ENCODE measurements around the gene LAPTM5. TPM values are rescaled to one million over a fixed set of nuclear protein-coding genes. Genes with fewer than 3 reads are reported as not detected.

The LAPTM5 gene
- total and polyA plus RNA-seq, 2 of the 8 experiments (the other 6 are each of a cell fraction or from before 2014, with no cell fraction given) = 0.37 to 1.4 TPM

GRCh38 chr1:30728832-30729638 is 28.5 kb downstream of the LAPTM5 start:
- Histone ChIP-seq H3K4me2 (ENCODE audit: insufficient read depth in 1 of 2, low read depth in 2 of 2, low read length in 2 of 2) (no peak overlapping the region), H3K9me3 (ENCODE audit: insufficient read depth in 2 of 2, low read depth in 1 of 2, low read length in 1 of 2) (no peaks in the 10 kb centered on the region), H4K20me1 (replicated peaks in 1 of 2; ENCODE audit: control insufficient read depth in 1 of 2, insufficient read depth in 2 of 2, low read length in 2 of 2) (no peaks in the 10 kb centered on the region), H3K4me1 (replicated peaks in 1 of 4; ENCODE audit: control insufficient read depth in 3 of 4, insufficient read depth in 4 of 4, low read length in 3 of 4) (peaks cover 0 to 7% (median 3%) of the 10 kb centered on the region in 4 experiments; a peak in 4 of 7 replicates), H3K36me3 (ENCODE audit: control insufficient read depth in 2 of 4, insufficient read depth in 4 of 4, low read length in 3 of 4) (no peaks in the 10 kb centered on the region), H4K5ac (ENCODE audit: insufficient read length, low read depth, low read length) (no peak overlapping the region), H2BK15ac (ENCODE audit: low read length) (peak overlapping the region; percentile 31; the same call in 1 of the 2 replicates), H4K8ac (ENCODE audit: extremely low read depth, insufficient read depth, low read length) (no peak overlapping the region), H3K79me1 (ENCODE audit: low read depth, low read length) (no peaks in the 10 kb centered on the region), H4K91ac (replicated peaks; ENCODE audit: insufficient read length, low read length) (no peak overlapping the region), H3K27me3 (replicated peaks in 1 of 4; ENCODE audit: control insufficient read depth in 3 of 4, extremely low read depth in 1 of 4, insufficient read depth in 3 of 4, low read length in 3 of 4) (no peaks in the 10 kb centered on the region), H2BK120ac (replicated peaks; ENCODE audit: low read depth, low read length) (no peak overlapping the region), H3K9ac (replicated peaks in 1 of 4; ENCODE audit: extremely low read depth in 1 of 4, low read depth in 3 of 4, low read length in 3 of 4) (no peak overlapping the region), H3K4ac (replicated peaks; ENCODE audit: insufficient read length, low read depth, low read length) (no peak overlapping the region), H2BK20ac (ENCODE audit: low read length) (no peak overlapping the region; the same call in 1 of the 2 replicates), H3K23ac (ENCODE audit: insufficient read length) (no peak overlapping the region), H3K18ac (ENCODE audit: extremely low read depth, low read length) (no peak overlapping the region), H3K56ac (replicated peaks; ENCODE audit: insufficient read length, low read depth, low read length) (no peak overlapping the region), H3K27ac (ENCODE audit: low read depth, low read length) (no peak overlapping the region), H2BK12ac (ENCODE audit: low read depth, low read length) (no peak overlapping the region), H2AFZ (ENCODE audit: low read length) (no peak overlapping the region), H3K23me2 (ENCODE audit: low read depth, low read length) (peaks cover 4% of the 10 kb centered on the region; the same call in 1 of the 2 replicates), H2BK5ac (ENCODE audit: low read depth, low read length) (peak overlapping the region; percentile 52; the same call in 1 of the 2 replicates), H3K14ac (ENCODE audit: insufficient read length) (no peak overlapping the region), H3K4me3 (ENCODE audit: extremely low read depth in 1 of 4, insufficient read depth in 2 of 4, low read depth in 3 of 4, low read length in 4 of 4) (no peak overlapping the region), H2AK5ac (ENCODE audit: low read depth, low read length) (peak overlapping the region; percentile 58; the same call in 1 of the 2 replicates), H3K79me2 (ENCODE audit: control insufficient read depth in 1 of 2, insufficient read depth in 2 of 2, low read length in 2 of 2) (no peaks in the 10 kb centered on the region)
- no peak for DNase-seq (ENCODE audit: low read depth in 1 of 2, low spot score in 2 of 2)
- FAIRE-seq = no peak
- POLR2A ChIA-PET (ENCODE audit: partially characterized antibody) = interaction anchor here (1.4 to 1.8 kb wide), 2 partner anchors 22 to 33 kb away, joined by 4 to 5 read pairs; no protein-coding TSS in a partner anchor
- 83% methylated on average over 17 of the region's 17 CpGs; no CpG with 5 or more reads in 1 of the 2 experiments for WGBS, 2 experiments (ENCODE audit: extremely low coverage in 1 of 2, insufficient coverage in 1 of 2, insufficient read length in 1 of 2, insufficient replicate concordance in 2 of 2, low coverage in 1 of 2, low lambda C conversion rate in 2 of 2, missing lambda C conversion rate in 1 of 2)
- CTCF ChIA-PET (ENCODE audit: partially characterized antibody) = interaction anchor here (0.9 to 55.1 kb wide), 9 partner anchors 9 to 182 kb away, joined by 3 to 1640 read pairs (median 7); partner anchors contain the start of gene LAPTM5
- TF ChIP-seq CHD2 (IDR thresholded peaks at IDR 0.05; ENCODE audit: low read length) = no peak
- no peak for TF ChIP-seq GABPA (IDR thresholded peaks at IDR 0.05; ENCODE audit: borderline replicate concordance, insufficient read depth, low read length)
- TF ChIP-seq ZNF274 (IDR thresholded peaks at IDR 0.05; ENCODE audit: borderline replicate concordance, extremely low read depth, low read length) = no peak
- TF ChIP-seq POLR2AphosphoS5 (IDR thresholded peaks at IDR 0.05; ENCODE audit: low read depth, low read length) = no peak
